GM12878 (cell line): ENCODE data around the gene CD86.
A peak's percentile ranks its signal among the peaks of the same experiment; 100 is the strongest.

Experiments used
- ATF3 ChIP-seq: IDR thresholded peaks from 2 replicates; pipeline ENCODE4 v1.6.1; 2011; ENCODE audit warnings: low read depth, mild to moderate bottlenecking, low read length, moderate library complexity, borderline replicate concordance; ENCODE audit errors: extremely low read depth
- CHD2 ChIP-seq: IDR thresholded peaks from 2 replicates; pipeline ENCODE4 v1.6.1; 2011; ENCODE audit warnings: low read depth, low read length, improper control_type of control experiment, borderline replicate concordance
- FOS ChIP-seq: IDR thresholded peaks from 3 replicates; pipeline ENCODE4 v1.6.1; 2011; ENCODE audit warnings: borderline replicate concordance; ENCODE audit not compliant: insufficient read length; ENCODE audit errors: extremely low read depth
- MTA2 ChIP-seq: fragments of 450-650 bp; IDR thresholded peaks from 2 replicates; pipeline ENCODE4 v1.6.1; 2016; ENCODE audit warnings: low read depth, mild to moderate bottlenecking, moderate library complexity
- NFYB ChIP-seq: IDR thresholded peaks from 2 replicates; pipeline ENCODE4 v1.6.1; 2011; ENCODE audit warnings: low read depth, mild to moderate bottlenecking, low read length, improper control_type of control experiment, moderate library complexity; ENCODE audit not compliant: insufficient read depth
- POLR2A ChIP-seq: IDR thresholded peaks from 2 replicates; pipeline ENCODE4 v1.6.1; 2011; ENCODE audit warnings: low read depth, mild to moderate bottlenecking, low read length
- SMAD5 ChIP-seq: IDR thresholded peaks from 2 replicates; pipeline ENCODE4 v1.6.1; 2016; ENCODE audit warnings: antibody characterized with exemption, low read depth
- SREBF2 ChIP-seq: IDR thresholded peaks from 2 replicates; pipeline ENCODE4 v1.6.1; 2012; ENCODE audit warnings: mild to moderate bottlenecking, low read length
- YY1 ChIP-seq: IDR thresholded peaks from 2 replicates; pipeline ENCODE4 v1.6.1; 2011; ENCODE audit warnings: low read depth, mild to moderate bottlenecking, low read length
- TF ChIP-seq, protein P1 (sequence below), 3 experiments: IDR thresholded peaks in 2 of 3; conservative IDR thresholded peaks in 1 of 3; 2 replicates each; pipeline ENCODE4 v1.5.1; 2011; ENCODE audit warnings: low read depth in 3 of 3, low read length in 3 of 3, mild to moderate bottlenecking in 3 of 3, control low read depth in 2 of 3, moderate library complexity in 2 of 3, inconsistent platforms in 1 of 3, mixed read lengths in 1 of 3; ENCODE audit not compliant: control insufficient read depth in 2 of 3, insufficient read depth in 1 of 3; ENCODE audit errors: extremely low read depth in 1 of 3
- TF ChIP-seq, protein P2 (sequence below): IDR thresholded peaks from 2 replicates; pipeline ENCODE4 v1.6.1; 2011; ENCODE audit warnings: low read depth, low read length, improper control_type of control experiment, borderline replicate concordance

- TF ChIP-seq POLR2A: peak; percentile 73
- TF ChIP-seq SREBF2: no peak
- TF ChIP-seq, protein P1, sequence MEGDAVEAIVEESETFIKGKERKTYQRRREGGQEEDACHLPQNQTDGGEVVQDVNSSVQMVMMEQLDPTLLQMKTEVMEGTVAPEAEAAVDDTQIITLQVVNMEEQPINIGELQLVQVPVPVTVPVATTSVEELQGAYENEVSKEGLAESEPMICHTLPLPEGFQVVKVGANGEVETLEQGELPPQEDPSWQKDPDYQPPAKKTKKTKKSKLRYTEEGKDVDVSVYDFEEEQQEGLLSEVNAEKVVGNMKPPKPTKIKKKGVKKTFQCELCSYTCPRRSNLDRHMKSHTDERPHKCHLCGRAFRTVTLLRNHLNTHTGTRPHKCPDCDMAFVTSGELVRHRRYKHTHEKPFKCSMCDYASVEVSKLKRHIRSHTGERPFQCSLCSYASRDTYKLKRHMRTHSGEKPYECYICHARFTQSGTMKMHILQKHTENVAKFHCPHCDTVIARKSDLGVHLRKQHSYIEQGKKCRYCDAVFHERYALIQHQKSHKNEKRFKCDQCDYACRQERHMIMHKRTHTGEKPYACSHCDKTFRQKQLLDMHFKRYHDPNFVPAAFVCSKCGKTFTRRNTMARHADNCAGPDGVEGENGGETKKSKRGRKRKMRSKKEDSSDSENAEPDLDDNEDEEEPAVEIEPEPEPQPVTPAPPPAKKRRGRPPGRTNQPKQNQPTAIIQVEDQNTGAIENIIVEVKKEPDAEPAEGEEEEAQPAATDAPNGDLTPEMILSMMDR (IDR thresholded peaks at IDR 0.05 in 2 of 3, conservative IDR thresholded peaks at IDR 0.05 in 1 of 3; ENCODE audit: control insufficient read depth in 2 of 3, extremely low read depth in 1 of 3, insufficient read depth in 1 of 3, low read depth in 3 of 3, low read length in 3 of 3): no peak
- TF ChIP-seq SMAD5: no peak
- TF ChIP-seq MTA2: peak; percentile 78
- no peak for TF ChIP-seq FOS
- no peak; the same call in 1 of the 2 replicates for TF ChIP-seq CHD2
- TF ChIP-seq, protein P2, sequence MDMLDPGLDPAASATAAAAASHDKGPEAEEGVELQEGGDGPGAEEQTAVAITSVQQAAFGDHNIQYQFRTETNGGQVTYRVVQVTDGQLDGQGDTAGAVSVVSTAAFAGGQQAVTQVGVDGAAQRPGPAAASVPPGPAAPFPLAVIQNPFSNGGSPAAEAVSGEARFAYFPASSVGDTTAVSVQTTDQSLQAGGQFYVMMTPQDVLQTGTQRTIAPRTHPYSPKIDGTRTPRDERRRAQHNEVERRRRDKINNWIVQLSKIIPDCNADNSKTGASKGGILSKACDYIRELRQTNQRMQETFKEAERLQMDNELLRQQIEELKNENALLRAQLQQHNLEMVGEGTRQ: no peak
- no peak for TF ChIP-seq ATF3
- 0 out of 2 replicates have a peak, but pooled peaks have one; percentile 39 for TF ChIP-seq NFYB
- peak; percentile 89 for TF ChIP-seq YY1
Observed at GRCh38 chr3:122074621-122075265, 19.6 kb downstream of the CD86 start.
